Keratinocyte (primary cell): ENCODE results near the gene OR1S2. TPM values are rescaled to one million over a fixed set of nuclear protein-coding genes. Genes with fewer than 3 reads are reported as not detected.
"Not testable (repeated sequence)": the region's sequence is repeated elsewhere in the genome, so short reads cannot be mapped to it uniquely, and the experiment has no call there.

Experiments used
- DNase-seq: peaks from one replicate; pipeline ENCODE4 v3.0.0-alpha.2; 2011; ENCODE audit warnings: low read depth, missing footprints, low spot score
- FAIRE-seq: peaks from 2 replicates; lab custom pipeline; 2011; peaks lifted over from hg19 to GRCh38; lab: Jason Lieb, UNC
- H2AFZ ChIP-seq: 2 replicates; pipeline ENCODE4 v1.6.0; 2012; ENCODE audit warnings: low read length, control low read depth, inconsistent platforms; ENCODE audit not compliant: control insufficient read depth
- H3K27ac ChIP-seq: 2 replicates; pipeline ENCODE4 v1.5.1; 2011; ENCODE audit warnings: low read length; ENCODE audit not compliant: control insufficient read depth, insufficient read depth
- H3K27me3 ChIP-seq: 3 replicates; pipeline ENCODE4 v1.6.0; 2011; ENCODE audit warnings: low read length; ENCODE audit not compliant: control insufficient read depth, insufficient read depth; ENCODE audit errors: extremely low read depth
- H3K36me3 ChIP-seq, 2 experiments: 2 replicates in 1 of 2; 3 replicates in 1 of 2; pipeline ENCODE4 v1.5.1; 2011; ENCODE audit warnings: low read length in 2 of 2, mild to moderate bottlenecking in 1 of 2; ENCODE audit not compliant: control insufficient read depth in 2 of 2, insufficient read depth in 2 of 2; ENCODE audit errors: extremely low read depth in 1 of 2
- H3K4me1 ChIP-seq: 3 replicates; pipeline ENCODE4 v1.5.1; 2011; ENCODE audit warnings: low read length; ENCODE audit not compliant: control insufficient read depth, insufficient read depth; ENCODE audit errors: extremely low read depth
- H3K4me2 ChIP-seq: 3 replicates; pipeline ENCODE4 v1.6.0; 2011; ENCODE audit warnings: low read depth, low read length; ENCODE audit not compliant: control insufficient read depth, insufficient read depth; ENCODE audit errors: extremely low read depth
- H3K4me3 ChIP-seq, 3 experiments: fragments of 200-600 bp in 1 of 3; sonication (generic) in 1 of 3; 2 replicates in 2 of 3; 3 replicates in 1 of 3; pipeline ENCODE4 v1.5.1; 2011 to 2016; ENCODE audit warnings: low read length in 3 of 3, mild to moderate bottlenecking in 3 of 3, control low read depth in 2 of 3, inconsistent platforms in 1 of 3, low read depth in 1 of 3, mixed read lengths in 1 of 3, mixed run types in 1 of 3, moderate library complexity in 1 of 3; ENCODE audit not compliant: control insufficient read depth in 2 of 3, insufficient read depth in 2 of 3; ENCODE audit errors: extremely low read depth in 1 of 3
- H3K79me2 ChIP-seq: 2 replicates; pipeline ENCODE4 v1.6.0; 2012; ENCODE audit warnings: low read length; ENCODE audit not compliant: control insufficient read depth, insufficient read depth
- H3K9ac ChIP-seq: 3 replicates; pipeline ENCODE4 v1.6.0; 2011; ENCODE audit warnings: low read length; ENCODE audit not compliant: control insufficient read depth, insufficient read depth; ENCODE audit errors: extremely low read depth
- H3K9me1 ChIP-seq: 3 replicates; pipeline ENCODE4 v1.6.0; 2011; ENCODE audit warnings: low read length; ENCODE audit not compliant: control insufficient read depth, insufficient read depth; ENCODE audit errors: extremely low read depth
- H3K9me3 ChIP-seq: 2 replicates; pipeline ENCODE4 v1.5.1; 2012; ENCODE audit warnings: low read depth, low read length; ENCODE audit not compliant: control insufficient read depth
- H4K20me1 ChIP-seq: 3 replicates; pipeline ENCODE4 v1.6.0; 2011; ENCODE audit warnings: low read length; ENCODE audit not compliant: control insufficient read depth, insufficient read depth; ENCODE audit errors: extremely low read depth
- EZH2 ChIP-seq: IDR thresholded peaks from one replicate; pipeline ENCODE4 v1.6.1; 2012; ENCODE audit warnings: inconsistent platforms, mild to moderate bottlenecking, low read length, moderate library complexity
- dilution Hi-C: fragments of 300-500 bp; cut with MboI; formaldehyde crosslinking; loops from one replicate; pipeline ENCODE4 v1.7.0; 2020; ENCODE audit warnings: low sequenced_read_pairs; ENCODE audit not compliant: extremely low pct_ligation_motif_present
- polyA plus RNA-seq, 5 experiments: library from polyadenylated mRNA; depleted of rRNA in 3 of 5; stranded (reverse) in 3 of 5; stranded (forward) in 1 of 5; unstranded in 1 of 5; fragments of >200 nt; gene quantifications; 1 replicate in 1 of 5; 2 replicates in 3 of 5; 3 replicates in 1 of 5; pipeline versions ENCODE4 v1.2.1 to v1.2.3, GENCODE V29; 2011 to 2012; ENCODE audit warnings: missing spikeins in 2 of 5, low read depth in 1 of 5, low replicate concordance in 1 of 5
- TF ChIP-seq, protein P1 (sequence below), 3 experiments: IDR thresholded peaks in 1 of 3; conservative IDR thresholded peaks in 1 of 3; optimal IDR thresholded peaks in 1 of 3; 2 replicates in 2 of 3; 3 replicates in 1 of 3; pipeline versions ENCODE3 to v1.5.1; 2011; ENCODE audit warnings: low read length in 3 of 3, mild to moderate bottlenecking in 3 of 3, moderate library complexity in 2 of 3, control low read depth in 1 of 3, inconsistent platforms in 1 of 3; ENCODE audit not compliant: insufficient read depth in 2 of 3; ENCODE audit errors: extremely low read depth in 1 of 3

The OR1S2 gene
- polyA plus RNA-seq, 1 donor (not counting 4 experiments of a cell fraction or from before 2014, with no cell fraction given), result not detected

DNA sequence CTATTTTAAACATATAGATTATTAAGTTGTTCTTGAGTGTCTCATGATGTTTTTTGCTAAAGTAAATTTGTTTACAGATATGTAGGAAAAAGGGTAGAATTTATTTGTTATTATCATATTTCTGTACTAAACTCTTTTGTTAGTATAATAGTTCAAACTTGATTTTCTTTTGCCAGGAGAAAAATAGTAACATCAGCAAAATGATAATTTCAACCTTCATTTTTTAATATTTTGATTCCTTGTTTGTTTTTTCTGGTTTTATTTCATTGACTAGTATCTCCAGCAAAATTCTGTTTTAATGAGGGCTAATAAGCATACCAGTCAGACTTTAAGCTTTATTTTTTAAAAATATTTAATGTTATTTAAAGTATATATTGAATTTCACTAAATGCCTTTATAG is 12.5 kb upstream of the OR1S2 start:
- H3K4me3 ChIP-seq, result no peak overlapping the region
- dilution Hi-C loops, result no loop called here
- H3K4me1 ChIP-seq, result no peaks in the 10 kb centered on the region
- H3K27ac ChIP-seq, result no peak overlapping the region
- H3K9me3 ChIP-seq, result no peaks in the 10 kb centered on the region
- H3K27me3 ChIP-seq, result no peaks in the 10 kb centered on the region
- H2AFZ ChIP-seq, result no peak overlapping the region
- no peaks in the 10 kb centered on the region for H3K9me1 ChIP-seq
- H3K4me2 ChIP-seq, result no peak overlapping the region
- FAIRE-seq (no peak), DNase-seq (no peak)
- TF ChIP-seq, protein P1, sequence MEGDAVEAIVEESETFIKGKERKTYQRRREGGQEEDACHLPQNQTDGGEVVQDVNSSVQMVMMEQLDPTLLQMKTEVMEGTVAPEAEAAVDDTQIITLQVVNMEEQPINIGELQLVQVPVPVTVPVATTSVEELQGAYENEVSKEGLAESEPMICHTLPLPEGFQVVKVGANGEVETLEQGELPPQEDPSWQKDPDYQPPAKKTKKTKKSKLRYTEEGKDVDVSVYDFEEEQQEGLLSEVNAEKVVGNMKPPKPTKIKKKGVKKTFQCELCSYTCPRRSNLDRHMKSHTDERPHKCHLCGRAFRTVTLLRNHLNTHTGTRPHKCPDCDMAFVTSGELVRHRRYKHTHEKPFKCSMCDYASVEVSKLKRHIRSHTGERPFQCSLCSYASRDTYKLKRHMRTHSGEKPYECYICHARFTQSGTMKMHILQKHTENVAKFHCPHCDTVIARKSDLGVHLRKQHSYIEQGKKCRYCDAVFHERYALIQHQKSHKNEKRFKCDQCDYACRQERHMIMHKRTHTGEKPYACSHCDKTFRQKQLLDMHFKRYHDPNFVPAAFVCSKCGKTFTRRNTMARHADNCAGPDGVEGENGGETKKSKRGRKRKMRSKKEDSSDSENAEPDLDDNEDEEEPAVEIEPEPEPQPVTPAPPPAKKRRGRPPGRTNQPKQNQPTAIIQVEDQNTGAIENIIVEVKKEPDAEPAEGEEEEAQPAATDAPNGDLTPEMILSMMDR (optimal IDR thresholded peaks at IDR 0.05 in 1 of 3, IDR thresholded peaks at IDR 0.05 in 1 of 3, conservative IDR thresholded peaks at IDR 0.05 in 1 of 3; ENCODE audit: extremely low read depth in 1 of 3, insufficient read depth in 2 of 3, low read length in 3 of 3), result no peak
- no peak for TF ChIP-seq EZH2
- H3K9ac ChIP-seq, result no peak overlapping the region
- no peaks in the 10 kb centered on the region for H3K36me3 ChIP-seq
- no peaks in the 10 kb centered on the region for H4K20me1 ChIP-seq
- no peaks in the 10 kb centered on the region for H3K79me2 ChIP-seq

DNA sequence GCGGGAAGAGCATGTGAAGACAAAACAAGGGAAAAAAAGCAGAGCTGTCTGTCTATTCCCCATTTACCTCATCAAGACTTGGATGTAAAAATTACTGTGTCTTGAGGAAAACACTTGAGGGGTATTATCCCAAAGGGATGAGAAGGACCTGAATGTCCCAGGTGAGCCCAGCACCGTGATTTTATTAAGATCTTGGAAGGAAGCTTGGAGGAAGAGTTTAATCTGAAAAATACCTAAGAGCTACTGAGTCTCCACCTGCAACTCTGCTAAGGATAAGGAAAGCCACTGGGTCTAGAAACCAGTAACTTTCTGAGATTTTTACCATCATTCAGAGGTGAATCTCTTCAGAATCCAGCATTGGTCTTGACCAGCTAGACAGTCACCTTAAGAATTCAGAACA is 8.5 kb upstream of the OR1S2 start, which contains the start of gene OR1S1:
Gene OR1S1, plus strand, starts transcription at position 301 of the 400 bp plus-strand sequence.
- H3K4me2 ChIP-seq, H3K4me1 ChIP-seq, H3K4me3 ChIP-seq, H3K9me1 ChIP-seq, dilution Hi-C loops, DNase-seq, H3K36me3 ChIP-seq, H3K9ac ChIP-seq, H3K9me3 ChIP-seq, H2AFZ ChIP-seq, H3K79me2 ChIP-seq, H4K20me1 ChIP-seq, H3K27me3 ChIP-seq, H3K27ac ChIP-seq: not testable (repeated sequence)
- peak; percentile 13 for FAIRE-seq

DNA sequence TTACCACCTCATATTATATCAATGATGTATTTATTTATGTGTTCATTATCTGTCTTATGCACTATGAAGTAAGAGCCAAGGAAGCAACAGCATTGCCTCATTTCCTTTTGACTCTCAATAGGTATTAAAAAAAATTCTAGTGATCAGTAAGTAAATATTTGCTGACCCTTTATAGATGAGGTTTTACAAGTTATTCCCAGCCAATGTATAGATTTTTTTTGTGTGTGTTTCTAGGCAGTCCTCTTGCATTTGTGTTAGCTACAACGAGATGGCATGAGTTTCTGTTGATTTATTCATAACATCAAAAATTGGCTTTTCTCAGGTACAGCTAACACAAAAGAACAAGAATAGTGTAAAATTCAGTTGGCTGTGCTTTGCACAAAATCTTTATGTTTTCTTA is 4.7 kb downstream of the OR1S2 start:
- no peak overlapping the region for H3K27ac ChIP-seq
- no peak for FAIRE-seq
- H3K9ac ChIP-seq, result no peak overlapping the region
- TF ChIP-seq, protein P1 (optimal IDR thresholded peaks at IDR 0.05 in 1 of 3, IDR thresholded peaks at IDR 0.05 in 1 of 3, conservative IDR thresholded peaks at IDR 0.05 in 1 of 3; ENCODE audit: extremely low read depth in 1 of 3, insufficient read depth in 2 of 3, low read length in 3 of 3), result no peak
- TF ChIP-seq EZH2, result no peak
- no peak overlapping the region for H3K4me3 ChIP-seq
- dilution Hi-C loops, result no loop called here
- H3K79me2 ChIP-seq, result no peaks in the 10 kb centered on the region
- no peak for DNase-seq
- H2AFZ ChIP-seq, result no peak overlapping the region
- H4K20me1 ChIP-seq, result no peaks in the 10 kb centered on the region
- no peaks in the 10 kb centered on the region for H3K27me3 ChIP-seq
- no peaks in the 10 kb centered on the region for H3K9me3 ChIP-seq
- H3K36me3 ChIP-seq, result no peaks in the 10 kb centered on the region
- H3K9me1 ChIP-seq, result no peaks in the 10 kb centered on the region
- no peak overlapping the region for H3K4me2 ChIP-seq
- no peaks in the 10 kb centered on the region for H3K4me1 ChIP-seq
